HG02938 (cell line): ENCODE measurements around the gene SORL1.

ENCODE experiments used
- ATAC-seq: cut with Tn5 transposase; IDR thresholded peaks from one replicate; pipeline ENCODE4 v1.9.1; 2021; ENCODE audit warnings: mild to moderate bottlenecking, moderate library complexity; ENCODE audit not compliant: unreplicated experiment

Gene SORL1

GRCh38 chr11:121581607-121582006, 129.5 kb downstream of the SORL1 start:
- ATAC-seq = no peak

GRCh38 chr11:121582296-121582695, 130.2 kb downstream of the SORL1 start:
- ATAC-seq = no peak

- ATAC-seq = no peak
Observed at GRCh38 chr11:121583825-121584224, 131.7 kb downstream of the SORL1 start.

GRCh38 chr11:121586750-121587149, 134.6 kb downstream of the SORL1 start:
- no peak for ATAC-seq

- ATAC-seq = no peak
Observed at GRCh38 chr11:121587182-121587581, 135.1 kb downstream of the SORL1 start.

- no peak for ATAC-seq
Observed at GRCh38 chr11:121588747-121589146, 136.6 kb downstream of the SORL1 start.

- ATAC-seq = peak; percentile 67
Observed at GRCh38 chr11:121589946-121590537, 137.9 kb downstream of the SORL1 start.

- no peak for ATAC-seq
Observed at GRCh38 chr11:121590772-121591404, 138.8 kb downstream of the SORL1 start.

GRCh38 chr11:121591405-121592033, 139.4 kb downstream of the SORL1 start:
- ATAC-seq = peak; percentile 37

GRCh38 chr11:121592708-121593107, 140.6 kb downstream of the SORL1 start:
- ATAC-seq = peak; percentile 35

GRCh38 chr11:121595717-121596161, 143.6 kb downstream of the SORL1 start:
- ATAC-seq = no peak

GRCh38 chr11:121596195-121597155, 144.4 kb downstream of the SORL1 start:
- no peak for ATAC-seq

- ATAC-seq = no peak
Observed at GRCh38 chr11:121603316-121603715, 151.2 kb downstream of the SORL1 start.

GRCh38 chr11:121604152-121604551, 152.0 kb downstream of the SORL1 start:
- no peak for ATAC-seq

GRCh38 chr11:121606354-121606753, 154.2 kb downstream of the SORL1 start:
- no peak for ATAC-seq

GRCh38 chr11:121607341-121607740, 155.2 kb downstream of the SORL1 start:
- ATAC-seq = no peak

GRCh38 chr11:121608545-121609098, 156.5 kb downstream of the SORL1 start:
- no peak for ATAC-seq

- ATAC-seq = no peak
Observed at GRCh38 chr11:121610706-121611105, 158.6 kb downstream of the SORL1 start.

GRCh38 chr11:121611242-121611641, 159.1 kb downstream of the SORL1 start:
- ATAC-seq = no peak

- ATAC-seq = no peak
Observed at GRCh38 chr11:121613724-121614123, 161.6 kb downstream of the SORL1 start.
